NCI-H82 (cell line): Measurements from ENCODE around the gene ERC2.

ENCODE experiments used
- DNase-seq: peaks from one replicate; lab custom pipeline; 2025; lab: John Stamatoyannopoulos, UW

ERC2 gene

GRCh38 chr3:56366641-56367162, 101.6 kb downstream of the ERC2 start:
- peak; percentile 81 for DNase-seq

GRCh38 chr3:56365905-56366640, 102.2 kb downstream of the ERC2 start:
- DNase-seq: peak; percentile 56

- no peak for DNase-seq
These were observed 103.6 kb downstream of the ERC2 start for GRCh38 chr3:56364665-56365064.

- DNase-seq: no peak
These were observed 104.5 kb downstream of the ERC2 start for GRCh38 chr3:56363720-56364119.

- no peak for DNase-seq
These were observed 106.5 kb downstream of the ERC2 start for GRCh38 chr3:56361731-56362130.

- no peak for DNase-seq
These were observed 111.0 kb downstream of the ERC2 start for GRCh38 chr3:56357266-56357665.

GRCh38 chr3:56356808-56357207, 111.5 kb downstream of the ERC2 start:
- no peak for DNase-seq

- DNase-seq: no peak
These were observed 112.6 kb downstream of the ERC2 start for GRCh38 chr3:56355570-56356185.

- DNase-seq: no peak
These were observed 116.7 kb downstream of the ERC2 start for GRCh38 chr3:56351537-56351936.

GRCh38 chr3:56347219-56347871, 120.9 kb downstream of the ERC2 start:
- peak; percentile 60 for DNase-seq

GRCh38 chr3:56342475-56342874, 125.8 kb downstream of the ERC2 start:
- DNase-seq: no peak

- peak; percentile 88 for DNase-seq
These were observed 128.6 kb downstream of the ERC2 start for GRCh38 chr3:56339671-56340070.

GRCh38 chr3:56339244-56339643, 129.0 kb downstream of the ERC2 start:
- no peak for DNase-seq

GRCh38 chr3:56336023-56336422, 132.2 kb downstream of the ERC2 start:
- no peak for DNase-seq

- DNase-seq: no peak
These were observed 143.8 kb downstream of the ERC2 start for GRCh38 chr3:56324473-56324872.

- DNase-seq: peak; percentile 76
These were observed 144.3 kb downstream of the ERC2 start for GRCh38 chr3:56323986-56324420.

GRCh38 chr3:56322862-56323261, 145.4 kb downstream of the ERC2 start:
- DNase-seq: no peak

- DNase-seq: no peak
These were observed 146.4 kb downstream of the ERC2 start for GRCh38 chr3:56321892-56322291.

GRCh38 chr3:56321383-56321782, 146.9 kb downstream of the ERC2 start:
- peak; percentile 6 for DNase-seq

- DNase-seq: peak; percentile 8
These were observed 147.4 kb downstream of the ERC2 start for GRCh38 chr3:56320883-56321282.

GRCh38 chr3:56318891-56319290, 149.4 kb downstream of the ERC2 start:
- no peak for DNase-seq

GRCh38 chr3:56316944-56317343, 151.3 kb downstream of the ERC2 start:
- no peak for DNase-seq

GRCh38 chr3:56314842-56315241, 153.4 kb downstream of the ERC2 start:
- no peak for DNase-seq
